H9 (cell line): Measurements from ENCODE around the gene NRG3. TPM values are rescaled to one million over a fixed set of nuclear protein-coding genes. Genes with fewer than 3 reads are reported as not detected.

Source experiments
- DNase-seq: peaks from one replicate; pipeline ENCODE4 v3.0.0-alpha.2; 2017
- H2AFZ ChIP-seq: one replicate; pipeline ENCODE4 v1.6.1; 2013; ENCODE audit warnings: mild to moderate bottlenecking, low read length, control low read depth, moderate library complexity
- H2AK5ac ChIP-seq: 2 replicates; pipeline ENCODE4 v1.6.1; 2013; ENCODE audit warnings: low read length, control low read depth, mixed read lengths; ENCODE audit not compliant: insufficient read length
- H2BK120ac ChIP-seq: one replicate; pipeline ENCODE4 v1.6.1; 2013; ENCODE audit warnings: low read depth, mild to moderate bottlenecking, low read length, control low read depth, inconsistent platforms; ENCODE audit not compliant: poor library complexity, severe bottlenecking
- H2BK12ac ChIP-seq: 2 replicates; pipeline ENCODE4 v1.6.1; 2013; ENCODE audit warnings: low read length, control low read depth, mixed read lengths, low read depth; ENCODE audit not compliant: insufficient read length
- H2BK15ac ChIP-seq: 2 replicates; pipeline ENCODE4 v1.6.1; 2013; ENCODE audit warnings: low read depth, low read length, control low read depth
- H2BK20ac ChIP-seq: one replicate; pipeline ENCODE4 v1.6.1; 2013; ENCODE audit warnings: low read depth, mild to moderate bottlenecking, low read length, control low read depth, inconsistent platforms; ENCODE audit not compliant: poor library complexity, severe bottlenecking
- H2BK5ac ChIP-seq: 2 replicates; pipeline ENCODE4 v1.6.1; 2013; ENCODE audit warnings: low read length, control low read depth, mixed read lengths; ENCODE audit not compliant: insufficient read length
- H3K14ac ChIP-seq: 2 replicates; pipeline ENCODE4 v1.6.1; 2013; ENCODE audit warnings: low read length, control low read depth; ENCODE audit not compliant: insufficient read depth
- H3K18ac ChIP-seq: 2 replicates; pipeline ENCODE4 v1.6.1; 2013; ENCODE audit warnings: low read depth, mild to moderate bottlenecking, mixed read lengths, low read length, control low read depth; ENCODE audit not compliant: insufficient read length
- H3K23ac ChIP-seq: 2 replicates; pipeline ENCODE4 v1.6.1; 2013; ENCODE audit warnings: low read length, control low read depth, mixed read lengths, low read depth; ENCODE audit not compliant: insufficient read length
- H3K23me2 ChIP-seq: 2 replicates; pipeline ENCODE4 v1.6.1; 2013; ENCODE audit warnings: low read depth, mild to moderate bottlenecking, mixed read lengths, low read length, control low read depth; ENCODE audit not compliant: insufficient read length, poor library complexity, severe bottlenecking
- H3K27ac ChIP-seq: 2 replicates; pipeline ENCODE4 v1.5.1; 2013; ENCODE audit warnings: low read length, control low read depth, mixed read lengths, low read depth; ENCODE audit not compliant: insufficient read length
- H3K27me3 ChIP-seq: 2 replicates; pipeline ENCODE4 v1.6.1; 2013; ENCODE audit warnings: low read length, control low read depth, inconsistent platforms; ENCODE audit not compliant: insufficient read depth
- H3K4ac ChIP-seq: 2 replicates; pipeline ENCODE4 v1.6.1; 2013; ENCODE audit warnings: low read depth, mild to moderate bottlenecking, control low read depth, inconsistent platforms, low read length, moderate library complexity
- H3K4me1 ChIP-seq: 2 replicates; pipeline ENCODE4 v1.6.1; 2013; ENCODE audit warnings: low read length, control low read depth, inconsistent platforms; ENCODE audit not compliant: insufficient read depth
- H3K4me2 ChIP-seq: 2 replicates; pipeline ENCODE4 v1.6.1; 2013; ENCODE audit warnings: low read length, control low read depth, mixed read lengths; ENCODE audit not compliant: insufficient read length, insufficient read depth
- H3K56ac ChIP-seq: 2 replicates; pipeline ENCODE4 v1.6.1; 2013; ENCODE audit warnings: low read depth, mild to moderate bottlenecking, mixed read lengths, low read length, control low read depth; ENCODE audit not compliant: insufficient read length
- H3K79me1 ChIP-seq: 2 replicates; pipeline ENCODE4 v1.6.1; 2013; ENCODE audit warnings: low read depth, mild to moderate bottlenecking, moderate library complexity, low read length, control low read depth, inconsistent platforms; ENCODE audit not compliant: insufficient read depth, poor library complexity, severe bottlenecking
- H3K79me2 ChIP-seq: 2 replicates; pipeline ENCODE4 v1.6.1; 2013; ENCODE audit warnings: low read length, control low read depth, inconsistent platforms; ENCODE audit not compliant: insufficient read depth
- H3K9ac ChIP-seq: 2 replicates; pipeline ENCODE4 v1.6.1; 2013; ENCODE audit warnings: low read length, control low read depth, mixed read lengths; ENCODE audit not compliant: insufficient read length; ENCODE audit errors: extremely low read depth
- H3K9me3 ChIP-seq: one replicate; pipeline ENCODE4 v1.6.1; 2013; ENCODE audit warnings: low read depth, low read length, inconsistent platforms; ENCODE audit not compliant: control insufficient read depth
- H3T11ph ChIP-seq: one replicate; pipeline ENCODE4 v1.6.1; 2013; ENCODE audit warnings: mild to moderate bottlenecking, low read length, control low read depth, inconsistent platforms
- H4K20me1 ChIP-seq: one replicate; pipeline ENCODE4 v1.6.1; 2013; ENCODE audit not compliant: control insufficient read depth, insufficient read length, insufficient read depth
- H4K5ac ChIP-seq: 2 replicates; pipeline ENCODE4 v1.6.1; 2013; ENCODE audit warnings: low read depth, mild to moderate bottlenecking, mixed read lengths, low read length, control low read depth; ENCODE audit not compliant: insufficient read length
- H4K8ac ChIP-seq: replicated peaks from 2 replicates; pipeline ENCODE4 v1.6.1; 2013; ENCODE audit warnings: low read length, control low read depth, mixed read lengths, low read depth; ENCODE audit not compliant: insufficient read length
- H4K91ac ChIP-seq: 2 replicates; pipeline ENCODE4 v1.6.1; 2013; ENCODE audit warnings: low read depth, mild to moderate bottlenecking, moderate library complexity, mixed read lengths, low read length, control low read depth; ENCODE audit not compliant: insufficient read length
- H3K27ac Mint-ChIP-seq, 3 experiments: 2 replicates in 2 of 3; 3 replicates in 1 of 3; pipeline ENCODE4 v1.8.0; 2020 to 2021; ENCODE audit warnings: mixed read lengths in 3 of 3, mild to moderate bottlenecking in 1 of 3, moderate library complexity in 1 of 3
- H3K27me3 Mint-ChIP-seq: 2 replicates; pipeline ENCODE4 v1.8.0; 2021; ENCODE audit warnings: low read depth, mild to moderate bottlenecking, moderate library complexity, mixed read lengths
- H3K36me3 Mint-ChIP-seq, 3 experiments: 2 replicates in 2 of 3; 3 replicates in 1 of 3; pipeline ENCODE4 v1.8.0; 2020 to 2021; ENCODE audit warnings: low read depth in 3 of 3, mixed read lengths in 3 of 3; ENCODE audit not compliant: insufficient read depth in 1 of 3
- H3K4me1 Mint-ChIP-seq, 2 experiments: 2 replicates each; pipeline ENCODE4 v1.8.0; 2020; ENCODE audit warnings: mixed read lengths in 2 of 2
- H3K4me3 Mint-ChIP-seq, 2 experiments: 2 replicates in 1 of 2; 3 replicates in 1 of 2; pipeline ENCODE4 v1.8.0; 2020 to 2021; ENCODE audit warnings: mild to moderate bottlenecking in 2 of 2, mixed read lengths in 2 of 2, moderate library complexity in 1 of 2
- H3K9me3 Mint-ChIP-seq, 2 experiments: 2 replicates in 1 of 2; 3 replicates in 1 of 2; pipeline ENCODE4 v1.8.0; 2020; ENCODE audit warnings: mild to moderate bottlenecking in 2 of 2, mixed read lengths in 2 of 2, moderate library complexity in 1 of 2
- WGBS: extraction: QIAGEN DNeasy Blood & Tissue Kit; methylation state at CpG from one replicate; pipeline ENCODE4 v1.1.7; 2013; ENCODE audit warnings: missing lambda C conversion rate, low lambda C conversion rate, mixed read lengths; ENCODE audit not compliant: insufficient read length; ENCODE audit errors: extremely low coverage; 5-methylcytosine and 5-hydroxymethylcytosine counted together
- total RNA-seq: library from RNA; stranded (reverse); gene quantifications from 2 replicates; pipeline ENCODE4 v1.2.1, GENCODE V29; 2021
- TF ChIP-seq, protein P1 (sequence below): fragments of 200-600 bp; sonication (generic); conservative IDR thresholded peaks from 3 replicates; pipeline ENCODE4 v1.8.0; 2021; ENCODE audit warnings: antibody characterized with exemption, mild to moderate bottlenecking

Gene NRG3
- total RNA-seq, 1 experiment from 2014 or later, result 1.6 TPM

- no CpG with 5 or more reads among the region's 4 CpGs for WGBS
- no peaks in the 10 kb centered on the region for H3K79me2 ChIP-seq
- no peak overlapping the region for H3K56ac ChIP-seq
- H3K27ac ChIP-seq, result no peak overlapping the region
- H3K27ac Mint-ChIP-seq, result no peak overlapping the region; a peak in 1 of 7 replicates
- no peak overlapping the region for H2BK5ac ChIP-seq
- no peaks in the 10 kb centered on the region for H3K27me3 Mint-ChIP-seq
- no peak overlapping the region for H4K8ac ChIP-seq
- no peak overlapping the region for H3K18ac ChIP-seq
- H3K27me3 ChIP-seq, result no peaks in the 10 kb centered on the region
- H3K14ac ChIP-seq, result no peak overlapping the region
- H2BK20ac ChIP-seq, result no peak overlapping the region
- TF ChIP-seq, protein P1, sequence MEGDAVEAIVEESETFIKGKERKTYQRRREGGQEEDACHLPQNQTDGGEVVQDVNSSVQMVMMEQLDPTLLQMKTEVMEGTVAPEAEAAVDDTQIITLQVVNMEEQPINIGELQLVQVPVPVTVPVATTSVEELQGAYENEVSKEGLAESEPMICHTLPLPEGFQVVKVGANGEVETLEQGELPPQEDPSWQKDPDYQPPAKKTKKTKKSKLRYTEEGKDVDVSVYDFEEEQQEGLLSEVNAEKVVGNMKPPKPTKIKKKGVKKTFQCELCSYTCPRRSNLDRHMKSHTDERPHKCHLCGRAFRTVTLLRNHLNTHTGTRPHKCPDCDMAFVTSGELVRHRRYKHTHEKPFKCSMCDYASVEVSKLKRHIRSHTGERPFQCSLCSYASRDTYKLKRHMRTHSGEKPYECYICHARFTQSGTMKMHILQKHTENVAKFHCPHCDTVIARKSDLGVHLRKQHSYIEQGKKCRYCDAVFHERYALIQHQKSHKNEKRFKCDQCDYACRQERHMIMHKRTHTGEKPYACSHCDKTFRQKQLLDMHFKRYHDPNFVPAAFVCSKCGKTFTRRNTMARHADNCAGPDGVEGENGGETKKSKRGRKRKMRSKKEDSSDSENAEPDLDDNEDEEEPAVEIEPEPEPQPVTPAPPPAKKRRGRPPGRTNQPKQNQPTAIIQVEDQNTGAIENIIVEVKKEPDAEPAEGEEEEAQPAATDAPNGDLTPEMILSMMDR, result no peak
- H3T11ph ChIP-seq, result no peak overlapping the region
- H2AK5ac ChIP-seq, result no peak overlapping the region
- H4K20me1 ChIP-seq, result no peaks in the 10 kb centered on the region
- H3K23ac ChIP-seq, result no peak overlapping the region
- H3K4ac ChIP-seq, result no peak overlapping the region
- no peak overlapping the region for H3K4me2 ChIP-seq
- no peaks in the 10 kb centered on the region for H3K79me1 ChIP-seq
- no peak overlapping the region for H3K9ac ChIP-seq
- H2BK12ac ChIP-seq, result no peak overlapping the region
- no peaks in the 10 kb centered on the region; a peak in 1 of 4 replicates for H3K4me1 Mint-ChIP-seq
- H2AFZ ChIP-seq, result no peak overlapping the region
- no peak for DNase-seq
- H3K23me2 ChIP-seq, result no peaks in the 10 kb centered on the region
- no peak overlapping the region for H2BK120ac ChIP-seq
- H2BK15ac ChIP-seq, result no peak overlapping the region
- H3K9me3 Mint-ChIP-seq, result no peaks in the 10 kb centered on the region
- no peaks in the 10 kb centered on the region for H3K36me3 Mint-ChIP-seq
- no peak overlapping the region for H4K5ac ChIP-seq
- no peak overlapping the region for H4K91ac ChIP-seq
- no peak overlapping the region for H3K4me3 Mint-ChIP-seq
- no peaks in the 10 kb centered on the region for H3K9me3 ChIP-seq
- H3K4me1 ChIP-seq, result 0 out of 2 replicates have a peak, but pooled peaks cover 3% of the 10 kb centered on the region
Measured at GRCh38 chr10:82091413-82091812, 216.4 kb downstream of the NRG3 start.
